Skin of body (tissue), 2 donors: ENCODE measurements around the gene METTL24. TPM values are rescaled to one million over a fixed set of nuclear protein-coding genes. Genes with fewer than 3 reads are reported as not detected.
"Not testable (repeated sequence)": the region's sequence is repeated elsewhere in the genome, so short reads cannot be mapped to it uniquely, and the experiment has no call there.

ENCODE experiments used
- DNase-seq: peaks from one replicate; lab custom pipeline; 2025; lab: John Stamatoyannopoulos, UW
- total RNA-seq: library from RNA; depleted of rRNA; stranded (reverse); fragments of >200 nt; gene quantifications from one replicate; pipeline ENCODE4 v1.2.3, GENCODE V29; 2014

Gene METTL24
- total RNA-seq, 1 donor from 2014 or later, result 3.6 TPM

GRCh38 chr6:110315207-110315868 is 42.8 kb downstream of the METTL24 start:
- no peak for DNase-seq

- no peak for DNase-seq
Measured at GRCh38 chr6:110310861-110311446, 47.2 kb downstream of the METTL24 start.

- DNase-seq, result not testable (repeated sequence)
Measured at GRCh38 chr6:110309432-110309831, 48.7 kb downstream of the METTL24 start.

GRCh38 chr6:110307368-110307767 is 50.8 kb downstream of the METTL24 start:
- DNase-seq, result no peak

GRCh38 chr6:110305832-110306231 is 52.3 kb downstream of the METTL24 start:
- not testable (repeated sequence) for DNase-seq

GRCh38 chr6:110303692-110304091 is 54.5 kb downstream of the METTL24 start:
- DNase-seq, result not testable (repeated sequence)

- DNase-seq, result no peak
Measured at GRCh38 chr6:110298916-110299315, 59.2 kb downstream of the METTL24 start.

GRCh38 chr6:110298411-110298810 is 59.7 kb downstream of the METTL24 start:
- DNase-seq, result no peak

GRCh38 chr6:110296241-110297025 is 61.7 kb downstream of the METTL24 start:
- DNase-seq, result no peak

DNA sequence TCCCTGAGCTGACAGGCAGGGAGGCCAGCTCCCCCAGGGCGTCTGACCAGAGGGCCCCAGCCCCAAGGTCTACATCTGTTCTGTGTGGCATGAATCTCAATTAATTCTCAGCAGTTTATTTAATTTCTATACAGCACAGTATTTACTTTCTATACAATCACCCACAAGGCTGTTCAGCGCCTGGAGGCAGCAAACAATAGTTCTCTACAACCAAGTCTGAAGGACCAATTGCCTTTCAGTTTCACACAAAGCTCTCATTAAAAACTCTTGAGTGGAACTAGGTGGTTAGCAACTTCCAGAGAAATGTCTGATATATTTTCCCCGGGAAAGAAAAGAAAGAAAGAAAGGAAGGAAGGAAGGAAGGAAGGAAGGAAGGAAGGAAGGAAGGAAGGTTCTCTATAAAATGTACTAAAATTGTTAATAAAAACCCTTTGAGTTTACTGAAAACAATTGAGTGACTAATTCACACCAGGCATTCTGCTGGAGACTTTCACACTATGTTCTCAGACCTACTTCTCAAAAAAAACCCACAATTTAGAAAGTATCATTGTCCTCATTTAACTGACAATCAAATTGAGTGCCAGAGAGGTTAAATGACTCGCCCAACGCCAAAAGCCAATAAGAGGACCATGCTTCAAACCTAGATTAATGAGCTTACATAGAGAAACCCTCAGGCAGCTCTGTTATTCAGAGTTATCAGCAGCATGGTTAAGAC is 62.5 kb downstream of the METTL24 start:
- no peak for DNase-seq

- DNase-seq, result no peak
Measured at GRCh38 chr6:110287462-110288341, 70.4 kb downstream of the METTL24 start.

- DNase-seq, result no peak
Measured at GRCh38 chr6:110285306-110286060, 72.7 kb downstream of the METTL24 start.

DNA sequence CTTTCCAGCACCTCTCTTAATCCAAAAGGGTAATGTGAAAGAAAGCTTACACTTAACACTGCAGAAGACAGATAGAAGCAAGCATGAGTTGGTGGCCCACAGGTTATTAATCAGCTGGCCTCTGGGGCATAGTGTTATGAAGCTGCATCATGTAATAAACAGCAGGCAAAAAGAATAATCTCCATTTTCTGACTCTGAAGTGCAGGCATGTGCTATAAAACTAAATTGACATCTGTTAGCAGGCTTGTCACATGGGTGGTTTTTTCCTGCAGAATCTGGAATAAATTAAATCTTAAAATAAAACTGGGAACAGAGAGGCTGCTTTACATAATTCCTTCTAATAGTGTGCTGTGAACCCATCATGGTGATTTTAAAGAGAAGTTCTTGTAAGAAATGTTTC is 73.3 kb downstream of the METTL24 start:
- peak; percentile 79 for DNase-seq

GRCh38 chr6:110283657-110284056 is 74.5 kb downstream of the METTL24 start:
- DNase-seq, result no peak

- no peak for DNase-seq
Measured at GRCh38 chr6:110282412-110282811, 75.7 kb downstream of the METTL24 start.

DNA sequence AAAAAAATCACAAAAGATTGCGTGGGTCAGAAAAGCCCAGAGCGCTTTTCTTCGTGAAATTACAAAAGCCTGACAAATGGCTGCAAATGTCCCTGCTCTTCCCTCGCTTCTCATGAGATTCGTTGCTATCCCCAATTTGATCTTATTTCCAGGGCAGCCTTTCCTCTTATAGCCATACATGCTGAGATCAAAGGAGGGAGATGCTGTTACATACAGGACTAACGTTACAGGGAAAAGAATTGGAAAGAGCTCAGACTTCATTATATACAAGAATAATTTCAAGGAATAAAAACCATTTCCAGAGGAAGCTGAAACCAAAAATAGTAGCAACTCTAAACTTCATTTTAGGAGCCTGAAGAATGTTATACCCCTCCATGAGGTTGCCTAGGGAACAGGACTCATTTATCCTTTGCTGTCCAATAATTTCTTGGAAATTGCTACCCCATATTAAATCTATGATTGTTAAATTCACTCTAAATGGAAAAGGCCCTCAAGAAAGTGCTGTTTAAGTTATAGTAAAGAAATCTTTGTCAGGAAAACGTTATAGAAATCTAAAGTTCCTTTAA is 81.0 kb downstream of the METTL24 start:
- DNase-seq, result no peak

GRCh38 chr6:110272781-110273180 is 85.4 kb downstream of the METTL24 start:
- DNase-seq, result not testable (repeated sequence)

DNA sequence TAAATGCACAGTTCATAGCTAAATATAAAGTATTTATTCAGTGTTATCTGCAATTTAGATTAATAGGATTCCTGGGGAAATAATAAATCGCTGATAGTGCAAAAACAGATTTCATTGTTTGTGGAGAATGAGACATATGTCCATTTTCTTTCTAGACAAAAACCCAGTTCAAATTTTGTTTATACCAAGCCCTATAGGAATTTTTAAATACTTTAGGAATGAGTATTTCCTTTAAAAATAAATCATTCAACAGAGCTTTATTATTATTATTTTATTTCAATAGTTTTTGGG is 86.5 kb downstream of the METTL24 start:
- DNase-seq, result no peak

DNA sequence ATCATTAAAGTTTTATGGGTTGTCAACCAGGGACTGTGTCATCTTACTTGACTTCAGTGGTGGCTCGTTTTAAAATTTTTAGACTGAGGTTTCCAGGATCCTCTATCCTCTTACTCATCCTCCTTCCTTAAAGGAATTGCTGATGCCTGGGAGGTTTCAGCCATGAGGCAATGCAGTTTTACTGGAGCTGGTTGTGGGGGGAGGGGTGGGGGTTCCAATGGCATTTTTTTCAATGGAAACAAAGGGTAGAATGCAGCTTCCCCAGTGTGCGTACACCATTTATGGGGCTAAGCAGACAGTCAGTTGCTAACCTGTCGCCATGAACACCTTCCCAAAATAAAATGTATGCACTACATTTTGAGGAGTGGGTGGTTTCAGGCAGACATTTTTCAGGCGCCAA is 88.0 kb downstream of the METTL24 start:
- DNase-seq, result no peak

GRCh38 chr6:110269623-110270022 is 88.5 kb downstream of the METTL24 start:
- no peak for DNase-seq
